Activated CD8-positive, alpha-beta memory T cell treated with anti-CD3 and anti-CD28 coated beads, Interleukin-2, amount 10 ng/mL, durations not matched to agents 7 days and 5 days (primary cell): Measurements from ENCODE around the gene MPDZ. TPM values are rescaled to one million over a fixed set of nuclear protein-coding genes. Genes with fewer than 3 reads are reported as not detected.

ENCODE experiments used
- ATAC-seq: fragments of 150-1000 bp; cut with Tn5 transposase; one replicate; pipeline ENCODE4 v1.10.0; 2021; ENCODE audit warnings: moderate library complexity
- CTCF ChIA-PET: fragments of 350-600 bp; sonication (Branson Sonifier 250); formaldehyde crosslinking; loops from one replicate; lab custom pipeline; 2021; ENCODE audit warnings: antibody characterized with exemption; lab: Charles Lee
- DNase-seq: peaks from one replicate; pipeline ENCODE4 v3.0.0-alpha.2; 2020
- H3K27ac Mint-ChIP-seq: one replicate; pipeline ENCODE4 v1.8.0; 2021; ENCODE audit warnings: mild to moderate bottlenecking, mixed read lengths
- H3K27me3 Mint-ChIP-seq: one replicate; pipeline ENCODE4 v1.8.0; 2021; ENCODE audit warnings: mixed read lengths
- H3K36me3 Mint-ChIP-seq: one replicate; pipeline ENCODE4 v1.8.0; 2021; ENCODE audit warnings: mild to moderate bottlenecking, mixed read lengths
- H3K4me1 Mint-ChIP-seq: one replicate; pipeline ENCODE4 v1.8.0; 2021; ENCODE audit warnings: mixed read lengths
- H3K4me3 Mint-ChIP-seq: one replicate; pipeline ENCODE4 v1.8.0; 2021; ENCODE audit warnings: mild to moderate bottlenecking, moderate library complexity, mixed read lengths
- H3K9me3 Mint-ChIP-seq: one replicate; pipeline ENCODE4 v1.8.0; 2022; ENCODE audit warnings: low read depth, mixed read lengths
- total RNA-seq, 2 experiments: library from RNA; stranded (reverse); gene quantifications; one replicate each; pipeline ENCODE4 v1.2.3, GENCODE V29; 2021

The MPDZ gene
- total RNA-seq, 2 experiments from 2014 or later, result not detected

- Mint-ChIP-seq H3K36me3 (no peaks in the 10 kb centered on the region), H3K27me3 (no peaks in the 10 kb centered on the region), H3K4me3 (no peak overlapping the region), H3K4me1 (no peaks in the 10 kb centered on the region), H3K9me3 (no peaks in the 10 kb centered on the region), H3K27ac (no peak overlapping the region)
- CTCF ChIA-PET, result no interaction called here
- no peak for ATAC-seq
- no peak for DNase-seq
Measured at GRCh38 chr9:13090628-13091027, 188.9 kb downstream of the MPDZ start.

DNA sequence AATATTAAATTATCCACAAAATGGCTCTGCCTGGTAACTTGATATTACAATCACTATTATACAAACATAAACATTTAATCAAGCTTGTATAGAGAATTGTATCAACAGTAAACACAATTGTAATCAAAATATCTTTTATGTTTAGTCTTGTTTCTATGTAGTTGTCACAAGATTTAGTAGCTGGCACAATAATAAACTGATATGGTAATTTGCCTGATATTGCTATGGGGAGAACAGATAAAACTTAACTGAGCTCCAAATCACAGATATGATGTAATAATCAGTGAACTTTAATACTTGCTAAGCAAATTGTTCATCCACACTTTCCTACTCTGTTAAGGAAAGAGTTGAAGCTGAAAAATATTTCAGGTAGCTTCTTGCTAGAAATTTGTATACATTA lies 189.8 kb downstream of the MPDZ start:
- CTCF ChIA-PET, result no interaction called here

GRCh38 chr9:13088720-13089427 lies 190.6 kb downstream of the MPDZ start:
- CTCF ChIA-PET, result interaction anchor here (1.2 kb wide), 1 partner anchor 28 kb away, joined by 3 read pairs; no protein-coding TSS in a partner anchor
- H3K36me3 Mint-ChIP-seq, result no peaks in the 10 kb centered on the region
- no peaks in the 10 kb centered on the region for H3K27me3 Mint-ChIP-seq
- no peak overlapping the region for H3K27ac Mint-ChIP-seq
- H3K4me1 Mint-ChIP-seq, result no peaks in the 10 kb centered on the region
- ATAC-seq (no peak), DNase-seq (no peak)
- no peaks in the 10 kb centered on the region for H3K9me3 Mint-ChIP-seq
- H3K4me3 Mint-ChIP-seq, result no peak overlapping the region

More for the DNA sequence above, 189.8 kb downstream of the MPDZ start:
- ATAC-seq (no peak), DNase-seq (no peak)
- H3K4me1 Mint-ChIP-seq, result no peaks in the 10 kb centered on the region
- H3K9me3 Mint-ChIP-seq, result no peaks in the 10 kb centered on the region
- no peaks in the 10 kb centered on the region for H3K27me3 Mint-ChIP-seq
- no peak overlapping the region for H3K27ac Mint-ChIP-seq
- H3K4me3 Mint-ChIP-seq, result no peak overlapping the region
- no peaks in the 10 kb centered on the region for H3K36me3 Mint-ChIP-seq

DNA sequence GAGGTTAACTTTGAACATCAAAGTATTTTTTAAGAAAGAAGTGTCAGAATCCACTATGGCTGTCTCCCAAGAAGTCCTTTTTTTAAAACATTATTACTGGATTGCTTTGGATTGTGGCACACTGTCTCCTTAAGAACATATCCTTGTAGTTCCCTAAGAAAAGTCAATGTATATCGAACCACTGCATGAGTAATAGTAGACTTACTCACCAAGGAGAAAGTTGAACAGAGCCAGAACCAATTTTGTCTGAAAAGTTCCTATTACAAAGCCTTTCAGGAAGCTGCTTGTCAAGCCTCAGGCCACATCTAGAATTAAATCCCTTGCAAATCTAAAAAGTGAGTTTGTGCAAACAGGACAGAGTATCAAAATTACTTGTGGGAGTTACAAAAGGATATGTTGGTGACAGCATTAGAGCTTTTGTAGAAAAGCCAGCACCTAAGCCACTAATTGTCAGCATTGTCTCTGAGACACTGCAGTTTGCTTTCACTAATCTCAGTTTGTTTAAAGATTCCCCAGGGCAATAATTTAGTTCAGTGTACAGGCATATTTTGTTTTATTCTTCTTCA lies 195.4 kb downstream of the MPDZ start:
- Mint-ChIP-seq H3K27ac (no peak overlapping the region), H3K9me3 (no peaks in the 10 kb centered on the region), H3K36me3 (no peaks in the 10 kb centered on the region), H3K27me3 (no peaks in the 10 kb centered on the region), H3K4me1 (no peaks in the 10 kb centered on the region), H3K4me3 (no peak overlapping the region)
- CTCF ChIA-PET, result no interaction called here
- ATAC-seq, result no peak
- no peak for DNase-seq

DNA sequence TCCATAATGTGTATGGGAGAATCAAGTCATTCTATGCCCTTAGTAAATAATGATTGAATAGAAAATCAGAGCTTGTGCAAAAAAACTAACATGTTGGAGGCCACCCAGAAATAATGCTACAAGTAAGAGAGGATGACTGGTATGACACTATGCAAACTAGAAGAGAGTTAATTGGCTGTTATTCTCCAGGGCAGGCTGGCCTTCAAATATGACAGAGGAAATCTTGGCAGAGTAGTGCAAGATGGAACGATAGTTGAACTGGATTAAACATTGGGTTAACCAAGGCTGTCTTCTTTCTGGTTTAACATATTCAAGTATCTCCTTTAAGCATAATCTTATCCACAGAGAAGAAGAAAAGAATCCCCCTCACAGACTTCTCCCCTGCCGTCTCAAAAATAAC lies 196.1 kb downstream of the MPDZ start:
- no peaks in the 10 kb centered on the region for H3K9me3 Mint-ChIP-seq
- CTCF ChIA-PET, result no interaction called here
- H3K27ac Mint-ChIP-seq, result no peak overlapping the region

GRCh38 chr9:13082796-13083195 lies 196.7 kb downstream of the MPDZ start:
- Mint-ChIP-seq H3K4me1 (no peaks in the 10 kb centered on the region), H3K27me3 (no peaks in the 10 kb centered on the region), H3K4me3 (no peak overlapping the region), H3K9me3 (no peaks in the 10 kb centered on the region), H3K36me3 (no peaks in the 10 kb centered on the region), H3K27ac (no peak overlapping the region)
- CTCF ChIA-PET, result no interaction called here
- ATAC-seq (no peak), DNase-seq (no peak)

More for the DNA sequence above, 196.1 kb downstream of the MPDZ start:
- DNase-seq, result no peak
- no peaks in the 10 kb centered on the region for H3K36me3 Mint-ChIP-seq
- H3K4me3 Mint-ChIP-seq, result no peak overlapping the region
- no peak for ATAC-seq
- H3K4me1 Mint-ChIP-seq, result no peaks in the 10 kb centered on the region
- no peaks in the 10 kb centered on the region for H3K27me3 Mint-ChIP-seq

GRCh38 chr9:13078164-13078563 lies 201.3 kb downstream of the MPDZ start:
- ATAC-seq, result no peak
- DNase-seq, result no peak
- Mint-ChIP-seq H3K36me3 (no peaks in the 10 kb centered on the region), H3K27ac (no peak overlapping the region), H3K4me3 (no peak overlapping the region), H3K9me3 (peaks cover 4% of the 10 kb centered on the region), H3K27me3 (no peaks in the 10 kb centered on the region), H3K4me1 (no peaks in the 10 kb centered on the region)
- CTCF ChIA-PET, result no interaction called here

GRCh38 chr9:13076616-13077015 lies 202.9 kb downstream of the MPDZ start:
- Mint-ChIP-seq H3K27me3 (no peaks in the 10 kb centered on the region), H3K4me1 (no peaks in the 10 kb centered on the region), H3K9me3 (peaks cover 6% of the 10 kb centered on the region), H3K4me3 (no peak overlapping the region), H3K36me3 (no peaks in the 10 kb centered on the region), H3K27ac (no peak overlapping the region)
- CTCF ChIA-PET, result no interaction called here
- no peak for DNase-seq
- ATAC-seq, result no peak

DNA sequence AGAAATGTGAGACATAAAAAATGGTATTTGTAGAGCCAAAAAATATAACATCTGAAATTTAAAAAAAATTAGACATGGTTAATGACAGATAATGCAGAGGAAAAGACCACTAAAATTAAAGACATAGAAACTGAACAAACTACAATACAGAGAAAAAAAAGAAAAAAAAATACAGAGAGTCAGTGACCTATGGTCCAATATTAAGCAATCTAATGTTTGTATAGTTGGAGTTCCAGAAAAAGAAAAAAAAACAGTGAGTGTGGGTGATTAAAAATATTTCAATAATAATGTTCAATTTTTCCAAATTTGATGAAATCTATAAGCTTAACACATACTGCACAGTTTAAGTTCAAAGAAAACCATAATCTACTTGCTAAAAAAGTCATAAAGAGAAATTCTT lies 207.6 kb downstream of the MPDZ start:
- H3K9me3 Mint-ChIP-seq, result peaks cover 12% of the 10 kb centered on the region
- ATAC-seq (no peak), DNase-seq (no peak)
- CTCF ChIA-PET, result no interaction called here
- H3K4me3 Mint-ChIP-seq, result no peak overlapping the region
- no peaks in the 10 kb centered on the region for H3K27me3 Mint-ChIP-seq
- no peaks in the 10 kb centered on the region for H3K4me1 Mint-ChIP-seq
- H3K36me3 Mint-ChIP-seq, result no peaks in the 10 kb centered on the region
- no peak overlapping the region for H3K27ac Mint-ChIP-seq

GRCh38 chr9:13070612-13071595 lies 208.6 kb downstream of the MPDZ start:
- no peak overlapping the region for H3K4me3 Mint-ChIP-seq
- no peak for DNase-seq
- CTCF ChIA-PET, result no interaction called here

GRCh38 chr9:13069498-13069897 lies 210.0 kb downstream of the MPDZ start:
- Mint-ChIP-seq H3K4me3 (no peak overlapping the region), H3K27me3 (no peaks in the 10 kb centered on the region), H3K27ac (no peak overlapping the region), H3K36me3 (no peaks in the 10 kb centered on the region), H3K9me3 (peaks cover 19% of the 10 kb centered on the region), H3K4me1 (no peaks in the 10 kb centered on the region)
- ATAC-seq (no peak), DNase-seq (no peak)
- CTCF ChIA-PET, result no interaction called here

More at GRCh38 chr9:13070612-13071595, 208.6 kb downstream of the MPDZ start:
- H3K4me1 Mint-ChIP-seq, result no peaks in the 10 kb centered on the region
- no peaks in the 10 kb centered on the region for H3K36me3 Mint-ChIP-seq
- no peak for ATAC-seq
- H3K9me3 Mint-ChIP-seq, result peaks cover 13% of the 10 kb centered on the region
- no peak overlapping the region for H3K27ac Mint-ChIP-seq
- H3K27me3 Mint-ChIP-seq, result no peaks in the 10 kb centered on the region

- ATAC-seq (no peak), DNase-seq (no peak)
- Mint-ChIP-seq H3K27me3 (no peaks in the 10 kb centered on the region), H3K36me3 (no peaks in the 10 kb centered on the region), H3K4me1 (no peaks in the 10 kb centered on the region), H3K9me3 (peaks cover 11% of the 10 kb centered on the region), H3K4me3 (no peak overlapping the region), H3K27ac (no peak overlapping the region)
- CTCF ChIA-PET, result no interaction called here
Measured at GRCh38 chr9:13064676-13065075, 214.8 kb downstream of the MPDZ start.

GRCh38 chr9:13063880-13064459 lies 215.5 kb downstream of the MPDZ start:
- Mint-ChIP-seq H3K27me3 (no peaks in the 10 kb centered on the region), H3K36me3 (no peaks in the 10 kb centered on the region), H3K4me1 (no peaks in the 10 kb centered on the region), H3K9me3 (peaks cover 9% of the 10 kb centered on the region), H3K4me3 (no peak overlapping the region), H3K27ac (no peak overlapping the region)
- no peak for ATAC-seq
- DNase-seq, result no peak
- CTCF ChIA-PET, result no interaction called here
